ENCODE data around the gene LITAF. TPM values are rescaled to one million over a fixed set of nuclear protein-coding genes. Genes with fewer than 3 reads are reported as not detected.

Gene LITAF
- total RNA-seq, 1 experiment from 2014 or later = 84.2 TPM

DNA sequence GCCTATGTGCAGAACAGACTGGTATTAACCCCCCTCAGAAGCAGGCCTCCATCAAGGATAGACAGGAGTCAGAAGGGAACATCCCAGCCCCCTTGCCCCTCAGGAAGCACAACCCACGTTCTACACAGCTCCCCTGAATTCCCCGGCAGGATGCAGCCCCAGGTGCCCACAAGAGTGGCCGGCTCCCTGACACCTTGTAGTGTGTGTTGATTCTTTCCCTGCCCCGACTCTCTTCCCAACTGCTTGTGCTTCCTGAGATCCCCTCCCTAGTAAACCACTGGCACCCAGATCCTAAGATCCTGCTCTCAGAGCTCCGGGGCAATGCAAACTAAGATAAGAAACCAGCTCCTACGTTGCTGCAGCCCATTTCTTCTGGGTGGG, 34.8 kb upstream of the LITAF start:
- Histone ChIP-seq H4K20me1 (ENCODE audit: insufficient read depth) (no peaks in the 10 kb centered on the region), H3K4me2 (ENCODE audit: low read length) (no peak overlapping the region), H3K79me2 (ENCODE audit: insufficient read depth, low read length) (no peaks in the 10 kb centered on the region), H3K9ac (ENCODE audit: low read length) (no peak overlapping the region), H3K27me3 (ENCODE audit: insufficient read depth, low read length) (no peaks in the 10 kb centered on the region), H3K4me1 (ENCODE audit: control insufficient read depth in 1 of 2, insufficient read depth in 2 of 2, low read length in 2 of 2) (peaks cover 0 to under 1% of the 10 kb centered on the region in 2 experiments; a peak in 1 of 4 replicates), H2AFZ (ENCODE audit: low read depth, low read length, poor library complexity, severe bottlenecking) (no peak overlapping the region), H3K4me3 (replicated peaks in 1 of 2; ENCODE audit: low read depth in 1 of 2, low read length in 2 of 2) (no peak overlapping the region), H3K27ac (ENCODE audit: low read depth, low read length) (no peak overlapping the region), H3K9me3 (ENCODE audit: control insufficient read depth in 1 of 2, insufficient read depth in 1 of 2, low read depth in 1 of 2, low read length in 2 of 2) (no peaks in the 10 kb centered on the region; a peak in 1 of 4 replicates), H3K36me3 (ENCODE audit: control insufficient read depth in 1 of 2, insufficient read depth in 2 of 2, low read length in 2 of 2) (no peaks in the 10 kb centered on the region), H3K9me2 (ENCODE audit: insufficient read depth) (no peaks in the 10 kb centered on the region)
- no TSS peak for BruUV-seq (replicated peaks)
- CTCF ChIA-PET = no interaction called here
- intact Hi-C loops (cut with micrococcal nuclease) = no loop called here
- RAD21 ChIA-PET (ENCODE audit: low non-redundant PET in 1 of 2, low total read pairs in 2 of 2, uncharacterized antibody in 2 of 2, unreplicated experiment in 2 of 2) = no interaction called here
- ATAC-seq = no peak
- TF ChIP-seq ELF1 (IDR thresholded peaks at IDR 0.05; ENCODE audit: borderline replicate concordance, low read depth) (no peak), REST (IDR thresholded peaks at IDR 0.05; ENCODE audit: low read depth) (no peak), EGR1 (IDR thresholded peaks at IDR 0.05; ENCODE audit: low read depth) (no peak), ATF3 (IDR thresholded peaks at IDR 0.05) (no peak), TCF7L2 (IDR thresholded peaks at IDR 0.05; ENCODE audit: borderline replicate concordance, extremely low read depth, insufficient read depth, insufficient read length) (no peak), POLR2A (IDR thresholded peaks at IDR 0.05; ENCODE audit: borderline replicate concordance, extremely low read depth, insufficient read depth, insufficient read length) (no peak), ZFX (IDR thresholded peaks at IDR 0.05) (no peak), SIN3A (IDR thresholded peaks at IDR 0.05; ENCODE audit: low read depth) (no peak), SRF (IDR thresholded peaks at IDR 0.05; ENCODE audit: low read depth) (no peak), CEBPB (IDR thresholded peaks at IDR 0.05; ENCODE audit: low read depth) (no peak), POLR2AphosphoS5 (IDR thresholded peaks at IDR 0.05; ENCODE audit: low read depth, low read length) (no peak), SP1 (IDR thresholded peaks at IDR 0.05; ENCODE audit: low read depth) (no peak), YY1 (IDR thresholded peaks at IDR 0.05; ENCODE audit: extremely low read depth, insufficient replicate concordance, low read depth, low read length) (no peak), EZH2phosphoT487 (IDR thresholded peaks at IDR 0.05; ENCODE audit: borderline replicate concordance) (no peak), EZH2 (IDR thresholded peaks at IDR 0.05) (no peak), CTCF (IDR thresholded peaks at IDR 0.05 in 2 of 3, conservative IDR thresholded peaks at IDR 0.05 in 1 of 3; ENCODE audit: borderline replicate concordance in 1 of 3, insufficient read depth in 1 of 3, low read depth in 2 of 3, low read length in 2 of 3) (no peak), RAD21 (IDR thresholded peaks at IDR 0.05; ENCODE audit: low read depth) (no peak), JUND (IDR thresholded peaks at IDR 0.05) (no peak)
- TF ChIP-seq, protein P1, sequence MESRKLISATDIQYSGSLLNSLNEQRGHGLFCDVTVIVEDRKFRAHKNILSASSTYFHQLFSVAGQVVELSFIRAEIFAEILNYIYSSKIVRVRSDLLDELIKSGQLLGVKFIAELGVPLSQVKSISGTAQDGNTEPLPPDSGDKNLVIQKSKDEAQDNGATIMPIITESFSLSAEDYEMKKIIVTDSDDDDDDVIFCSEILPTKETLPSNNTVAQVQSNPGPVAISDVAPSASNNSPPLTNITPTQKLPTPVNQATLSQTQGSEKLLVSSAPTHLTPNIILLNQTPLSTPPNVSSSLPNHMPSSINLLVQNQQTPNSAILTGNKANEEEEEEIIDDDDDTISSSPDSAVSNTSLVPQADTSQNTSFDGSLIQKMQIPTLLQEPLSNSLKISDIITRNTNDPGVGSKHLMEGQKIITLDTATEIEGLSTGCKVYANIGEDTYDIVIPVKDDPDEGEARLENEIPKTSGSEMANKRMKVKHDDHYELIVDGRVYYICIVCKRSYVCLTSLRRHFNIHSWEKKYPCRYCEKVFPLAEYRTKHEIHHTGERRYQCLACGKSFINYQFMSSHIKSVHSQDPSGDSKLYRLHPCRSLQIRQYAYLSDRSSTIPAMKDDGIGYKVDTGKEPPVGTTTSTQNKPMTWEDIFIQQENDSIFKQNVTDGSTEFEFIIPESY (IDR thresholded peaks at IDR 0.05; ENCODE audit: extremely low read depth, insufficient replicate concordance, low read length) = no peak
- TF ChIP-seq, protein P2, sequence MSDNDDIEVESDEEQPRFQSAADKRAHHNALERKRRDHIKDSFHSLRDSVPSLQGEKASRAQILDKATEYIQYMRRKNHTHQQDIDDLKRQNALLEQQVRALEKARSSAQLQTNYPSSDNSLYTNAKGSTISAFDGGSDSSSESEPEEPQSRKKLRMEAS (IDR thresholded peaks at IDR 0.05) = no peak
- POLR2A ChIA-PET = no interaction called here
- DNase-seq (ENCODE audit: low read depth, low spot score) = no peak

Data from HCT116 (cell line).